ENCODE data around the gene KLHL14.
"Not testable (repeated sequence)": the region's sequence is repeated elsewhere in the genome, so short reads cannot be mapped to it uniquely, and the experiment has no call there.

KLHL14 gene, protein sequence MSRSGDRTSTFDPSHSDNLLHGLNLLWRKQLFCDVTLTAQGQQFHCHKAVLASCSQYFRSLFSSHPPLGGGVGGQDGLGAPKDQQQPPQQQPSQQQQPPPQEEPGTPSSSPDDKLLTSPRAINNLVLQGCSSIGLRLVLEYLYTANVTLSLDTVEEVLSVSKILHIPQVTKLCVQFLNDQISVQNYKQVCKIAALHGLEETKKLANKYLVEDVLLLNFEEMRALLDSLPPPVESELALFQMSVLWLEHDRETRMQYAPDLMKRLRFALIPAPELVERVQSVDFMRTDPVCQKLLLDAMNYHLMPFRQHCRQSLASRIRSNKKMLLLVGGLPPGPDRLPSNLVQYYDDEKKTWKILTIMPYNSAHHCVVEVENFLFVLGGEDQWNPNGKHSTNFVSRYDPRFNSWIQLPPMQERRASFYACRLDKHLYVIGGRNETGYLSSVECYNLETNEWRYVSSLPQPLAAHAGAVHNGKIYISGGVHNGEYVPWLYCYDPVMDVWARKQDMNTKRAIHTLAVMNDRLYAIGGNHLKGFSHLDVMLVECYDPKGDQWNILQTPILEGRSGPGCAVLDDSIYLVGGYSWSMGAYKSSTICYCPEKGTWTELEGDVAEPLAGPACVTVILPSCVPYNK

DNA sequence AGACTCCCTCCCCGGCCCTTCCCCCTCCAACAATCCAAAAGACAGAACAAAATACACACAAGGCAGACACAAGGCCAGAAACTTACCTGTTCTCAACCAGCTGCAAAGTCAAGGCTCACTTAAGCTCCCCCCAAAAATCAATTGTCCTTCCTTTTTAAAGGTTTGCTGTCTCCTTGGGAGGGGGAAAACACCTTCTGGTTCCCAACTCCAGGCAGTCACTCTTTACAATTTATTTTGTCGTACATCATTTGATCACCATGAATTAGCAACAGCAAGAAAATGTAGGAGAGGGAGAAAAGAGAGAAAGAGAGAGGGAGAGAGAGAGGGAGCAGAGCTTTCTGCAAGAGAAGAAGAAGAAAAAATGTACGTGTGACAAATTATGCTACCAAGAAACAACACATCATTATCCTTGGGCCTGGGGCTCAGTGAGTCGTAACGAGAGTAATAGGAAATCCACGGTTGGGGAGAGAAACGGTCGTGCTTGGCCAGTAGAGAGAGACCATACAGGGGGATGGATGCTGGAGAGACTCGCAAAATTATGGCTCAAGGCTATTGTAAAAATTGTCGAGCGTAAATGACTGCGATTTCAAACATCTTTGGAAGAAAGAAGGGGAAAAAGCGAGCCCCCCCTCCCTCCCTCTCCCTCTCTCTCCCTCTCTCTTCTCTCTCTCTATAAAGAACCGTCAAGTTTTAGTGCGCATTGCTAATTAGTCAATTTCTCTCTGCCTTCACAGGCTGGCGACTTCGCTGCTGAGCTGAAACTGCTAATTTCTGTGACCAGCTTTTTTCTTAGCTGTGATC is at the start of gene KLHL14:
Gene KLHL14, minus strand, starts transcription at position 443 of the 801 bp plus-strand sequence. CDS start 2,432 bp downstream, outside the sequence.
- DNase-seq = no peak

DNA sequence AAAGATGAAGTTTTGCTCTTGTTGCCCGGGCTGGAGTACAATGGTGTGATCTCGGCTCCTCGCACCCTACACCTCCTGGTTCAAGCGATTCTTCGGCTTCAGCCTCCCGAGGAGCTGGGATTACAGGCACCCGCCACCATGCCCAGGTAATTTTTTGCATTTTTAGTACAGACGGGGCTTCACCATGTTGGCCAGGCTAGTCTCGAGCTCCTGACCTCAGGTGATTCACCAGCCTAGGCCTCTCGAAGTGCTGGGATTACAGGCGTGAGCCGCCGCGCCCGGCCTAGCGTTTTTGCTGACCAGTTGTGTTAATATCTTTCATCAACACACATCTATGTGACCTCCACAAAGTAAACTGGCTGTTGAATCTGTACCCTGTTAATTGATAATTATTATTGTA is 49.4 kb upstream of the KLHL14 start:
- DNase-seq = no peak

GRCh38 chr18:32815881-32816280 is 43.1 kb upstream of the KLHL14 start:
- no peak for DNase-seq

DNA sequence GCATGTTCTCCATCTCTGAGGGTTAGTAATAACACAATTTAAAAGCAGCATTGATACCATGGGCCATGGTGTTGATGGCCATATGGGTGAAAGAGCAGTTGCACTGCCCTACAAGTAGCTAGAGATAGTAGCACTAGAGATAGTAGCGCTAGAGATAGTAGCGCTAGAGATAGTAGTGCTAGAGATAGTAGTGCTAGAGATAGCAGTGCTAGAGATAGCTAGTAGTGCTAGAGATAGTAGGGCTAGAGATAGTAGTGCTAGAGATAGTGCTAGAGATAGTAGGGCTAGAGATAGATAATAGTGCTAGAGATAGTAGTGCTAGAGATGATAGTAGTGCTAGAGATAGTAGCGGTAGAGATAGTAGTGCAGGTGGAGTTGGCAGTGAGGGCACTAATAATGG is 39.5 kb upstream of the KLHL14 start:
- no peak for DNase-seq

- no peak for DNase-seq
Observed at GRCh38 chr18:32810314-32810713, 37.5 kb upstream of the KLHL14 start.

- DNase-seq = no peak
Observed at GRCh38 chr18:32805354-32805753, 32.5 kb upstream of the KLHL14 start.

- no peak for DNase-seq
Observed at GRCh38 chr18:32804134-32804888, 31.5 kb upstream of the KLHL14 start.

DNA sequence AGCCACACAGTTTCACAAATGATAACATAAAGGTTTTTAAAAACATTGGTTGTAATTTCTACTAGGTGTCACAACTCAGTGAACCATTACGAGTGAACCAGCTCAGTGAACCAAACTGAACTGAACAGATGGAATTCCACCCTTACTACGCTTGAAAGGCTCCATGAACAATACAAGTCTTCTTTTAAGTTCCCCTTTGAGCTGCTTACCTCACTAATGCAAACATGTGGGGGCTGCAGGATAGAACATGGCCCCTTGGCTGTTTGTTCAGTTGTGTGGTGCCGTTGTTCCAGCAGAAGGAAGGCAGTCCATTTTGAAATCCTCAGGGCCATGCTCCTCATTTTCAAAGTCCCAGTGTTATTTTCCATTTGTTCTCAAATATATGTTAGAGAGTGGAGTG is 30.7 kb upstream of the KLHL14 start:
- DNase-seq = no peak

DNA sequence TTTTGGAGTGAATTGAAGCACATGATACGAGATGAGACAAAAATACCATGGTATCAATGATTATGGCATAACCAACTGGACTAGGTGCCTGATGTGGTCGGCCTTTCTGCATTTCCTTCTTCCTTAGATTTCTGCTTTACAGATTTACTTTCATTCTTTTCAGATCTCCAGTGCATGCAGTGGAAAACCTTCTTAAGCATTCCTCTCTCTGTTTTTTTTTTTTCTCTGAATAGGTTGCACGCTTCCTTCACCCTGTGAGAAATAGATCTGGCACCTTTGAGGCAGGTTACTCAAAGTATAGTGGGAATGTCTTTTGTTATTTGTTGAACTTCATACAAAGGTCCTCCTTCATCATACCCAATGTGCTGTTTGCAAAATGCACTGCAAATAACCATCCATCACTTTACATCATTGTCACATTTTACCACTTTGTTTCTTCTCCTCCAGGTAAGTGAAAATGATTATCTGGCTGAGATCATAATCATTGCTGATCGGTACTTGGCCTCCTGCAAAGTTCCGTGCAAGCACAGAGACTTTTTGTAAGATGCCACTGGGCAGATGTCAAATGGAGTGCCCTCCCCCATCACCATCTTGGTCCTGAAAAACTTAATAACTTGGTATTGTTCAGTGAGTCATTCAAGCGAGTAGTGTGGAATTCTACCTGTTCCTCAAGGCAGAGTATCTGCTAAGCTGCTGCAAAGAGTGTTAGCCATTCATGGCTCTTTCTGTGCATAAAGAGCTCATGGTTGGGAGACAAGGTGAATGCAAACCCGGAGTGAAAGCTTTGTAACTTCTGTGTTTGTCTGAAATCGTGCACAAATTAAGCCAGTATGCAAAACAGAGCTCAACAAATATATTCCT is 30.0 kb upstream of the KLHL14 start:
- no peak for DNase-seq

DNA sequence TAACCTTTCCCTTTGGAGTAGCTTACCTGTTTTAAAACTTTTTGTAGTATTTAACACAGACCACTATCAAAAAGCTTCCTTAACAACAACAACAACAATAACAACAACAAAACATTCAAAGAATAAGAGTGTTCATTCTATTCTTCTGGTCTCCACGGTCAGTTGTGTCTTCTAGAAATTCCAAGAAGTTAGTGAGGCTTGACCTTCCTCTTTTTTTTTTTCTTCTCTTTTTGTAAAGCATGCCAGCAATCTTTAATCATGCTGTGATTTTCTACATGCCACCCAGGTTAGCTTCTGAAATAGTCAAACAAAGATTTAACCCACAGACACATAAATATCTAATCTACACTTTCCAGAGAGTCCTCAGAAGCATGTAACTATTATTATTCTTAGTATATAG is 28.4 kb upstream of the KLHL14 start:
- DNase-seq = no peak

DNA sequence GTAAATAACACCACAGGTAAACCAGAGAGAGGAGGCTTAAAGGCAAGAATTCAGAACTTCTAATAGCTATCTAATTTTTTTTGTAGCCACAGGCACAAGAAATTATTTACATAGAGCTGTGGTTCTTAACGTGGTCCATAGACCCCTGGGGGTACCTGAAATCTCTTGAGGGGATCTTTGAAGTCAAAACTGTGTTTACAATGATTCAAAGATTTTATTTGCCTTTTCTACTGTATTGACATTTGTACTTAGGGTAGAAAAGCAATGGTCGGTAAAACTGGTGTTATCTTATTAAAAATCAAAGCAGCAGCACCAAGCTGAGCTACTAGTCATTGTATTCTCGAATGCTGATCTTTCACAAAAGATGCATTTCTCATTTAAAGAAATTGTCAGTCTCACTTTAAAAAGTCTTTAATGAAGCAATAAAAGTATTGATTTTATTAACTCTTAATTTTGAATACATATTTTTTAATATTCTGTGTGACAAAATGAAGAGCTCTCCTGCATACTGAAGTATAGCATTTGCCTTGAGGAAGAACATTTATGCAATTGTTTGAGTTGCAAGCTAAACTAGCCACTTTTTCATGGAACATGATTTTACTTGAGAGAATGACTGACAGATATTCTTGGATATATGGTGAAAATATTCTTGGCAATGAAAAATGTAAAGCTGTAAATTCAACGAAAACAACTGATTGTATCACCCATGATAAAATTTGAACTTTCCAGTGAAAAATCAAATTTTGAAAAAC is 25.6 kb upstream of the KLHL14 start:
- no peak for DNase-seq

GRCh38 chr18:32794667-32795066 is 21.8 kb upstream of the KLHL14 start:
- not testable (repeated sequence) for DNase-seq

GRCh38 chr18:32779010-32779409 is 6.2 kb upstream of the KLHL14 start:
- no peak for DNase-seq

DNA sequence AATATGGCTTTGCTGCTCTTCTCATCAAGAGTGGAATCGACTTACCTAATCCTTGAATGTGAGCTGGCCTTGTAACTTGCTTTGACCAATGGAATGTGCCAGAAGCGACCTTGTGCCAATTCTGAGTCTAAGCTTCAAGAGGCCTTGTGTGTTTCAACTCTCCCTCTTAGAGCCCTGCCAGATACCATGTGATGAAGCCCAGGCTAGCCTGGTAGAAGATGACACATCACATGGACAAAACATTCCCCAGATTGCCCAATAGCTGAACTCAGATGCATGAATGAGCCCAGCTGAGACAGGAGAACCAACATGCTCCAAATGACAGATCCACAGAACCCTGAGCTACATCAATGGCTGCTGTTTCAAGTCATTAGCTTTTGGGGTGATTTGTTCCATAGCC is 4.2 kb upstream of the KLHL14 start:
- DNase-seq = no peak

DNA sequence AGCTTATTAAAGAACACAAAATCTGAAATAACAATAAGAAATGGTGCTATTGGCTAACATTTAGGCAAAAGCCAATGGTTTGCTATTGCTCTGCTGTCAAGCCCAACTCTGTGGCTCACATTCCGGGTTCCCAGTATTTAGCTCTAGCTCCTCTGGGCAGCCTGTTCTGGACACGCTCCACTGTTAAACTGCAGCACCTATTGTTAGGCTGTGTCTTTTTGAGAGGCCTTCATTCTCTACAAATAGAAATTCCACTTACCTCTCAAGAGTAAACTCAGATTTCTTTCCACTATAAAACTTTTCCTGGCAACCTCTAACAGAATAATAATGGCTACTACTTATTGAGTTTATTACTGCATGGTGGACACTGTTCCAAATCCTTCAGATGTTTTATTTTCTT is 3.7 kb upstream of the KLHL14 start:
- DNase-seq = no peak

DNA sequence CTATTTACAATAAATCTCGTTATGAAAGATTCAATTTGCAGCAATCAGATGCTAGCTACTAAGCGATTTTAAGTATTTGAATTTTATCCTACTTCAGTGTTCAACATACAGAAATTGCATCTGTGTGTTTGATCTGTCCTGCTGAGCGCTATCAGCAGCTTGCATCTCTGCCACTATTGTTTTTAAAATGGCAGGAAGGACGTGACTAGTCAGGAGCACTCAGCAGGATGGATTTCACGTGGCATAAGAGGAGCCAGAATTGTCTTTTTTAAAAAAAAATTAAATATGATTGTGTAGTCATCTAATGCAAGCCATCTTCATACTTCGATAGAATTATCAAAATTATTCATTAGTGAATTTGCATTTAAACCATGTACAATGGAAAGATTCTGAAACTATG is 2.8 kb upstream of the KLHL14 start:
- peak; percentile 45 for DNase-seq

- no peak for DNase-seq
Observed at GRCh38 chr18:32773382-32773712, 524 bp upstream of the KLHL14 start.

- DNase-seq = no peak
Observed at GRCh38 chr18:32771871-32772580, 797 bp downstream of the KLHL14 start.

GRCh38 chr18:32771169-32771751 is 1.6 kb downstream of the KLHL14 start:
- DNase-seq = peak; percentile 16

DNA sequence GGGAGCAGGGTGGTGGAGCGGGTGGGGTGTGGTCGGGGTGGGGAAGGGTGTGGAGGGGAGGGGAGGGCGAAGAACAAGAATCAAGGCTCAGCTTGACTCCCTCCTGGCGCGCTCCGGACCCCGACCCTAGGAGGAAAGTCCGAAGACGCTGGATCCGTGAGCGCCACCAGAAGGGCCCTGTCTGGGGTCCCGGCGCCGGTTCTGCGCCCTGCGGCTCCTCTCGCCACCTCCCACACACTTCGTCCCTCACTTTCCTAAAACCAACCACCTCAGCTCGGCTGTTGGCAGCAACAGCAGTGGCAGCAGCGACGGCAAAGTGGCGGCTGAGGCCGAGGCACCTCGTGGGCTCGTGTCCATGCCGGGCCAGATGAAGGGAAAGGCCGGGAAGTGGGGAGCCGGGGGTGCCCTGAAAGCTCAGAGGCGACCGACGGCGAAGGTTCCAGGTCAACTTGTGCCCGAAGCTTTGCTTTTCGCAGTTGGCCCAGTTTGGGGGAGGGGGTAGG is 2.1 kb downstream of the KLHL14 start:
- no peak for DNase-seq

Measured in DMS153 (cell line).